GM21447 (cell line): ENCODE results near the gene CAMTA2.
A peak's percentile ranks its signal among the peaks of the same experiment; 100 is the strongest.
"Not testable (repeated sequence)": the region's sequence is repeated elsewhere in the genome, so short reads cannot be mapped to it uniquely, and the experiment has no call there.

Source experiments
- ATAC-seq: cut with Tn5 transposase; IDR thresholded peaks from one replicate; pipeline ENCODE4 v1.9.1; 2021; ENCODE audit not compliant: unreplicated experiment

The CAMTA2 gene, protein sequence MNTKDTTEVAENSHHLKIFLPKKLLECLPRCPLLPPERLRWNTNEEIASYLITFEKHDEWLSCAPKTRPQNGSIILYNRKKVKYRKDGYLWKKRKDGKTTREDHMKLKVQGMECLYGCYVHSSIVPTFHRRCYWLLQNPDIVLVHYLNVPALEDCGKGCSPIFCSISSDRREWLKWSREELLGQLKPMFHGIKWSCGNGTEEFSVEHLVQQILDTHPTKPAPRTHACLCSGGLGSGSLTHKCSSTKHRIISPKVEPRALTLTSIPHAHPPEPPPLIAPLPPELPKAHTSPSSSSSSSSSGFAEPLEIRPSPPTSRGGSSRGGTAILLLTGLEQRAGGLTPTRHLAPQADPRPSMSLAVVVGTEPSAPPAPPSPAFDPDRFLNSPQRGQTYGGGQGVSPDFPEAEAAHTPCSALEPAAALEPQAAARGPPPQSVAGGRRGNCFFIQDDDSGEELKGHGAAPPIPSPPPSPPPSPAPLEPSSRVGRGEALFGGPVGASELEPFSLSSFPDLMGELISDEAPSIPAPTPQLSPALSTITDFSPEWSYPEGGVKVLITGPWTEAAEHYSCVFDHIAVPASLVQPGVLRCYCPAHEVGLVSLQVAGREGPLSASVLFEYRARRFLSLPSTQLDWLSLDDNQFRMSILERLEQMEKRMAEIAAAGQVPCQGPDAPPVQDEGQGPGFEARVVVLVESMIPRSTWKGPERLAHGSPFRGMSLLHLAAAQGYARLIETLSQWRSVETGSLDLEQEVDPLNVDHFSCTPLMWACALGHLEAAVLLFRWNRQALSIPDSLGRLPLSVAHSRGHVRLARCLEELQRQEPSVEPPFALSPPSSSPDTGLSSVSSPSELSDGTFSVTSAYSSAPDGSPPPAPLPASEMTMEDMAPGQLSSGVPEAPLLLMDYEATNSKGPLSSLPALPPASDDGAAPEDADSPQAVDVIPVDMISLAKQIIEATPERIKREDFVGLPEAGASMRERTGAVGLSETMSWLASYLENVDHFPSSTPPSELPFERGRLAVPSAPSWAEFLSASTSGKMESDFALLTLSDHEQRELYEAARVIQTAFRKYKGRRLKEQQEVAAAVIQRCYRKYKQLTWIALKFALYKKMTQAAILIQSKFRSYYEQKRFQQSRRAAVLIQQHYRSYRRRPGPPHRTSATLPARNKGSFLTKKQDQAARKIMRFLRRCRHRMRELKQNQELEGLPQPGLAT

GRCh38 chr17:4986951-4987766 lies at the start of gene CAMTA2:
CAMTA2 (minus strand) TSS chr17:4987675; CDS start chr17:4986222, 1,453 bp downstream.
- peak; percentile 66 for ATAC-seq

GRCh38 chr17:5035315-5035714 lies 47.8 kb upstream of the CAMTA2 start, which contains the start of gene SLC52A1:
SLC52A1 (minus strand) TSS chr17:5035426; CDS start chr17:5034606, 820 bp downstream.
- no peak for ATAC-seq

DNA sequence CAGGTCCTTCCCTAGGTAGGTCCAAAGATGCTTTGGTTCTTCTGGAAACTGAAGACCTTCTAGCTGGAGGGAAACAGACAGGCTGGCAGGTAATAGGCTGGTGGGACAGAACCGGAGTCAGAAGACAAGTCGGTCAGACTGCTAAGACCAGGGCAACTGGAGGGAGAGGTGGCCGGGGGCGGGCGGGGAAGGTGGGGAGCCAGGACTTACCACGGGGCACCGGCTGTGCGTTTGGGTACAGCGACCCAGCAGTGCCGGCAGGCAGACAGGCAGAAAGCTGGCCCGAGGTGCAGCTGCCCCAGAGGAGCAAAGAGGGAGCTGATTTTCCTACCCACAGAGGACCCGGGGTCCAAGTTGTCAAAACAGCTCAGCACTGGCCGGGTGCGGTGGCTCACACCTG lies 47.2 kb upstream of the CAMTA2 start:
- no peak for ATAC-seq

DNA sequence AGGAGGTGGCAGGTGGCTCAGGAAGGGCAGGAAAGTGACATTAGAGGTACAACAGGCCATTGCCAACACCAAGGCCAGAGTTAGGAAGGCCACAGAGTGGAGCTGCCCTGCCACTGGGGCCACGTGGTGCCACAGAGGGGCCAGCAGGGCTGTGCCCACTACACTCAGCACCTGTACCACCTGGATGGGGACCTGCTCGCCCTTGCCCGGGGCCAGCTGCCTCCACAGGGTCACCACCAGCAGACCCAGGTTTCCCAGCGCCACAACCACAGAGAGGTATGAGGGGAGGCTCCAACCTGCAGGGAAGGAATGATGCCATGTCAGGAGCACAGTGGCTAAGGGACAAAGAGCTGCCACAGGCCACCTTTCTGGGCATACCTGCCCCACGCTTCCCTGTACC lies 46.6 kb upstream of the CAMTA2 start:
- no peak for ATAC-seq

GRCh38 chr17:5033352-5034015 lies 46.0 kb upstream of the CAMTA2 start:
- no peak for ATAC-seq

DNA sequence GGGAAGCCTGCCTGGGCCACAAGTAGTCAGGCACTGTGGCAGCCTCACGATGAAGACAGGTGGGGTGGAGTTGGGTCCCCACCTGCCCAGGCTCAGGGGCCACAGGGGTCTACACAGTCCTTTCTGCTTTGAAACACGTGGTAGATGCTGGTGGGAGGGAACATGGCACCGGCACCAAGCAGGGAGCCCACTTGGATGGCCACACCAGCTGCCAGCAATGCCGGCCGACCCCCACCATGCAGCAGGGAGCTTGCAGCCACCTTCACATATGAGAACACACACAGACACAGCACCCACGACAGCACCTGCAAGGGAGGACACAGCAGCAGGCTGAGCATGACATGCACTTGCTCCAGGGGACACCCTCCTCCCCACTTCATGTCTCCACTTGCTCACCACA lies 45.4 kb upstream of the CAMTA2 start:
- ATAC-seq = no peak

DNA sequence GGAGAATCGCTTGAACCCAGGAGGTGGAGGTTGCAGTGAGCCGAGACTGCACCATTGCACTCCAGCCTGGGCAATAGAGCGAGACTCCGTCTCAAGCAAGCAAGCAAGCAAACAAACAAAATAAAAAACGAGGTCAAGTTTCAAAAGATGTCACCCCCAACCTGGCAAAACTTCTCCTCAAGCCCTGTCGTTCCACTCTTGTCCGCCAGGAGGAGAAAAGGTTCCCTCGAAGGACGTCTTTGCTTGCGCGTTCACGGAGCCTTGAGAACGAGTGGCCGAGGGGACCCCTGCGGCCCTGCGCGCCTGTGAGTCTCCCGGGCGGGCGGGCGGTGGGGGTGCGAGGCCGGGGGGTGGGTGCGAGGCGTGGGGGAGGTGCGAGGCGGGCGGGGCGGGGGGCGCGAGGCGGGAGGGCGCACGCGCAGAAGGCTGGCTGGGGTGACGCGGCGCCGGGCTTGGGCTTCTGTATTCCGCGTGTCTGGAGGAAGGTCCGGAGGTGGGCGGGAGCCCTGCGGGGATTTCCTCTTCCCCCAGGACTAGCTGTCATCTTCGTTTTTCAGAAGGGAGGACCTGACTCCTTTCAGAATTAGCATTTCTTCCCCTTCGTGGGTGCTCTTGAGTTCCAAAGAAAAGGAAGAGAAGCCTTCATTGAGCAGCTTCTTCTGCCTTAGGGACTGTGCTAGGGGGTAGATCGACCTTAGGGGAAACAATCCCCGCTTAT lies 44.0 kb upstream of the CAMTA2 start:
- ATAC-seq = peak; percentile 63

DNA sequence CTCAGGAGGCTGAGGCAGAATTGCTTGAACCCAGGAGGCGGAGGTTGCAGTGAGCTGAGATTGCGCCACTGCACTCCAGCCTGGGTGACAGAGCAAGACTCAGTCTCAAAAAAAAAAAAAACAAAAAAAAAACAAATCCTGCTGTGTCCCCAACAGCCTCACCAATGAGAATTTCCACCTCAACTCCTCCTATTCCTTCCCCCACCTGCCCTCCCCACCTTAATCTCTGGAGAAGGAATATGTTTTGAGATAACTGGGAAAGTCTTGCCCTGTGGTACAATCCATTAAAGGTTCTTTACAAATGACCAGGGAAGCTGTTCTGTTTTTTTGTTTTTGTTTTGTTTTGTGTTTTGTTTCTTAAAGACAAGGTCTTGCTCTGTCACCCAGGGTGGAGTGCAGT lies 42.7 kb upstream of the CAMTA2 start:
- ATAC-seq = not testable (repeated sequence)

- ATAC-seq = no peak
These were observed 40.4 kb upstream of the CAMTA2 start for GRCh38 chr17:5027916-5028315.

GRCh38 chr17:5027299-5027698 lies 39.8 kb upstream of the CAMTA2 start:
- no peak for ATAC-seq

GRCh38 chr17:5024604-5025003 lies 37.1 kb upstream of the CAMTA2 start:
- ATAC-seq = no peak

GRCh38 chr17:5023588-5024147 lies 36.2 kb upstream of the CAMTA2 start:
- ATAC-seq = no peak

DNA sequence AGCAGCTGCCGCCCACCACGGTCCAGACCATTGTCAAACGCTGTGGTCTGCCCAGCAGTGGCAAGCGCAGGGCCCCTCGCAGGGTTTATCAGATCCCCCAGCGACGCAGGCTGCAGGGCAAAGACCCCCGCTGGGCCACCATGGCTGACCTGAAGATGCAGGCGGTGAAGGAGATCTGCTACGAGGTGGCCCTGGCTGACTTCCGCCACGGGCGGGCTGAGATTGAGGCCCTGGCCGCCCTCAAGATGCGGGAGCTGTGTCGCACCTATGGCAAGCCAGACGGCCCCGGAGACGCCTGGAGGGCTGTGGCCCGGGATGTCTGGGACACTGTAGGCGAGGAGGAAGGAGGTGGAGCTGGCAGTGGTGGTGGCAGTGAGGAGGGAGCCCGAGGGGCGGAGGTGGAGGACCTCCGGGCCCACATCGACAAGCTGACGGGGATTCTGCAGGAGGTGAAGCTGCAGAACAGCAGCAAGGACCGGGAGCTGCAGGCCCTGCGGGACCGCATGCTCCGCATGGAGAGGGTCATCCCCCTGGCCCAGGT lies 34.8 kb upstream of the CAMTA2 start:
- ATAC-seq = no peak

GRCh38 chr17:5020502-5021023 lies 33.1 kb upstream of the CAMTA2 start:
- no peak for ATAC-seq

DNA sequence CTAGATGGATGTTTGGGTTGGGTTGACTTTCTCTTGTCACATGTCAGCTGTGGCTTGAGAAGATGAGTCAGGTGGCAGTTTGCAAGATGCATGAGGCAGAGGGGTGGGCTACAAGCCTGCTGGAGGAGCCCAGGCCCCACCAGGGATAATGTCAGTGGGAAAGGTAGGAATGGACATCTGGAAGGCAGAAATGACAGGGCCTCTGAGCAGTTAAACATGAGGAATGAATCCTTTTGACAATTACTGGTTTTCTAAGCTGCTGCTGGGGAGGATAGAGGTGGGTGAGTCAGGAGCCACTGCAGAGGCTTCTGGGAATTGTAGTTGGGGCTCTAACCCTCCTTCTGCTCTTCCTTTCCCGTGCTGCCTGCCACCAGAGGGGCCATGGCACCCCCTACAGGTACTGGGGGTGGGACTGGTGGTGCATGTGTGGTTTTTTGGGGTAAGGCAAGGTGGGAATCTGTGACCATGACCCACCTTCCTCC lies 32.0 kb upstream of the CAMTA2 start:
- no peak for ATAC-seq

DNA sequence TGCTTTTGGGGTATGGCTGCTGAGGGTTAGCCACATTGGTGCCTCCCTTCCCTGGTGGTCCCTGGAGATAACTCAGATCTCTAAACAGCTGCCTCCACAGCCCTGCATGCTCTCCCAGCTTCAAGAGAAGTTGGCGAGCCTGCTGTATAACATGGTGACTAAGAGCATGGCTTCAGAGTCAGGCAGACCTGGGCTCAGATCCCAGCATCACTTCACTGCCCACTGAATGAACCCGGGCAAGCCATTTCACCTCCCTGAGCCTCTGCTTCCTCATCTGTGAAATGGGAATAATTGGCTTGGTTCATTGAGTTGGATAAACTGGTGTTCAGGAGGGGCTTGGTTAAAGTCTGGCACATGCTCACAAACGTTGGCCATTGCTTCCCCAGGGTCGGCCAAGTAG lies 26.9 kb upstream of the CAMTA2 start:
- no peak for ATAC-seq

DNA sequence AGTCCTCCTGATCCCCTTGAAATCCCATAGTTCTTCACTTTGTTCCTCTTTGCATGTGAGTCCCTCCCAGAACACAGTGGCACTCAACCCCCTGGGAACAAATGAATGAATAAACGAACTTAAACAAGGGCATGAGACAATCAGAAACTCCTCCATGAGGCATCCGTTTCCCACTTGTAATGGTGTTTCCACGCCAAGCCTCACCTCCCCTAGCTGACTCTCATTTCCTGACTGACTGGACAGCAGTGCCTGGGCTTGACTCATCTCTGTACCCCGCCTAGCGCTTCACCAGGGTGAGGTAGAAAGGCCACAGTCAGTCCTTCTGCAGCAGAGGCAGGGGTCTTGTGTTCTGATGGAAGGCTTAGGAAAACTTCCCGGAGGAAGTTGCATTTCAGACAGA lies 24.5 kb upstream of the CAMTA2 start:
- ATAC-seq = peak; percentile 56

GRCh38 chr17:5003214-5003867 lies 15.9 kb upstream of the CAMTA2 start:
- ATAC-seq = no peak
